ENCODE results near the gene KIF26B. TPM values are rescaled to one million over a fixed set of nuclear protein-coding genes. Genes with fewer than 3 reads are reported as not detected.
"Not testable (repeated sequence)": the region's sequence is repeated elsewhere in the genome, so short reads cannot be mapped to it uniquely, and the experiment has no call there.

Gene KIF26B
- total RNA-seq, 1 donor from 2014 or later: 5.1 TPM

GRCh38 chr1:245693941-245694752 is 539.4 kb downstream of the KIF26B start:
- Mint-ChIP-seq H3K36me3 (ENCODE audit: insufficient read depth) (no peaks in the 10 kb centered on the region), H3K4me3 (ENCODE audit: low read depth) (no peak overlapping the region), H3K9me3 (ENCODE audit: low read depth) (no peaks in the 10 kb centered on the region), H3K4me1 (ENCODE audit: low read depth) (peaks cover 14% of the 10 kb centered on the region), H3K27me3 (peaks cover 5% of the 10 kb centered on the region), H3K27ac (no peak overlapping the region)
- no peak for TF ChIP-seq CTCF (IDR thresholded peaks at IDR 0.05; ENCODE audit: unreplicated experiment)
- no peak for DNase-seq (ENCODE audit: low spot score, unreplicated experiment)

- Mint-ChIP-seq H3K36me3 (ENCODE audit: insufficient read depth) (no peaks in the 10 kb centered on the region), H3K27me3 (peaks cover 5% of the 10 kb centered on the region), H3K27ac (no peak overlapping the region), H3K4me1 (ENCODE audit: low read depth) (peaks cover 14% of the 10 kb centered on the region), H3K9me3 (ENCODE audit: low read depth) (no peaks in the 10 kb centered on the region), H3K4me3 (ENCODE audit: low read depth) (no peak overlapping the region)
- TF ChIP-seq CTCF (IDR thresholded peaks at IDR 0.05; ENCODE audit: unreplicated experiment): no peak
- DNase-seq (ENCODE audit: low spot score, unreplicated experiment): no peak
Observed at GRCh38 chr1:245694753-245695195, 540.0 kb downstream of the KIF26B start.

GRCh38 chr1:245695211-245695610 is 540.4 kb downstream of the KIF26B start:
- DNase-seq (ENCODE audit: low spot score, unreplicated experiment): no peak
- TF ChIP-seq CTCF (IDR thresholded peaks at IDR 0.05; ENCODE audit: unreplicated experiment): no peak
- H3K4me3 Mint-ChIP-seq (ENCODE audit: low read depth): no peak overlapping the region
- H3K9me3 Mint-ChIP-seq (ENCODE audit: low read depth): no peaks in the 10 kb centered on the region
- H3K4me1 Mint-ChIP-seq (ENCODE audit: low read depth): peaks cover 14% of the 10 kb centered on the region
- H3K36me3 Mint-ChIP-seq (ENCODE audit: insufficient read depth): no peaks in the 10 kb centered on the region
- H3K27ac Mint-ChIP-seq: no peak overlapping the region
- H3K27me3 Mint-ChIP-seq: peaks cover 5% of the 10 kb centered on the region

- not testable (repeated sequence) for DNase-seq (ENCODE audit: low spot score, unreplicated experiment); H3K27ac Mint-ChIP-seq; H3K27me3 Mint-ChIP-seq; H3K36me3 Mint-ChIP-seq (ENCODE audit: insufficient read depth); H3K4me3 Mint-ChIP-seq (ENCODE audit: low read depth); H3K9me3 Mint-ChIP-seq (ENCODE audit: low read depth)
- H3K4me1 Mint-ChIP-seq (ENCODE audit: low read depth): peaks cover 14% of the 10 kb centered on the region
Observed at GRCh38 chr1:245695701-245696100, 540.9 kb downstream of the KIF26B start.

GRCh38 chr1:245698116-245698515 is 543.3 kb downstream of the KIF26B start:
- H3K4me1 Mint-ChIP-seq (ENCODE audit: low read depth): peaks cover 11% of the 10 kb centered on the region
- peaks cover 4% of the 10 kb centered on the region for H3K36me3 Mint-ChIP-seq (ENCODE audit: insufficient read depth)
- H3K27ac Mint-ChIP-seq: no peak overlapping the region
- H3K4me3 Mint-ChIP-seq (ENCODE audit: low read depth): no peak overlapping the region
- H3K27me3 Mint-ChIP-seq: no peaks in the 10 kb centered on the region
- no peak for TF ChIP-seq CTCF (IDR thresholded peaks at IDR 0.05; ENCODE audit: unreplicated experiment)
- no peak for DNase-seq (ENCODE audit: low spot score, unreplicated experiment)
- H3K9me3 Mint-ChIP-seq (ENCODE audit: low read depth): no peaks in the 10 kb centered on the region

- Mint-ChIP-seq H3K9me3 (ENCODE audit: low read depth) (no peaks in the 10 kb centered on the region), H3K4me3 (ENCODE audit: low read depth) (no peak overlapping the region), H3K27me3 (no peaks in the 10 kb centered on the region), H3K27ac (no peak overlapping the region), H3K36me3 (ENCODE audit: insufficient read depth) (peaks cover 5% of the 10 kb centered on the region), H3K4me1 (ENCODE audit: low read depth) (peaks cover 4% of the 10 kb centered on the region)
- DNase-seq (ENCODE audit: low spot score, unreplicated experiment): no peak
- TF ChIP-seq CTCF (IDR thresholded peaks at IDR 0.05; ENCODE audit: unreplicated experiment): no peak
Observed at GRCh38 chr1:245698860-245699259, 544.1 kb downstream of the KIF26B start.

All from progenitor cell of endocrine pancreas (in vitro differentiated cells).